Activated T-cell treated with anti-CD3 and anti-CD28 coated beads, Interleukin-2, amount 50 U/mL, for 4 hours (primary cell): ENCODE results near the gene SLC19A1. TPM values are rescaled to one million over a fixed set of nuclear protein-coding genes. Genes with fewer than 3 reads are reported as not detected.

Experiments
- ATAC-seq, 2 donors: fragments of 200-7000 bp; cut with Tn5 transposase; one replicate each; pipeline ENCODE4 v1.10.0; 2021
- DNase-seq: peaks from one replicate; pipeline ENCODE4 v3.0.0-alpha.2; 2020
- H3K27me3 Mint-ChIP-seq: one replicate; pipeline ENCODE4 v1.8.0; 2021; ENCODE audit warnings: low read depth, mixed read lengths
- H3K36me3 Mint-ChIP-seq: one replicate; pipeline ENCODE4 v1.8.0; 2022; ENCODE audit warnings: mixed read lengths; ENCODE audit not compliant: insufficient read depth
- H3K4me1 Mint-ChIP-seq: one replicate; pipeline ENCODE4 v1.8.0; 2021; ENCODE audit warnings: low read depth, mixed read lengths
- H3K4me3 Mint-ChIP-seq: one replicate; pipeline ENCODE4 v1.8.0; 2021; ENCODE audit warnings: mild to moderate bottlenecking, moderate library complexity, mixed read lengths
- H3K9me3 Mint-ChIP-seq: one replicate; pipeline ENCODE4 v1.8.0; 2021; ENCODE audit warnings: mixed read lengths
- total RNA-seq, 3 donors: library from RNA; stranded (reverse); gene quantifications; one replicate each; pipeline ENCODE4 v1.2.1, GENCODE V29; 2021

The SLC19A1 gene
- total RNA-seq, 3 donors from 2014 or later = 69.0 to 94.9 (median 77.7) TPM

DNA sequence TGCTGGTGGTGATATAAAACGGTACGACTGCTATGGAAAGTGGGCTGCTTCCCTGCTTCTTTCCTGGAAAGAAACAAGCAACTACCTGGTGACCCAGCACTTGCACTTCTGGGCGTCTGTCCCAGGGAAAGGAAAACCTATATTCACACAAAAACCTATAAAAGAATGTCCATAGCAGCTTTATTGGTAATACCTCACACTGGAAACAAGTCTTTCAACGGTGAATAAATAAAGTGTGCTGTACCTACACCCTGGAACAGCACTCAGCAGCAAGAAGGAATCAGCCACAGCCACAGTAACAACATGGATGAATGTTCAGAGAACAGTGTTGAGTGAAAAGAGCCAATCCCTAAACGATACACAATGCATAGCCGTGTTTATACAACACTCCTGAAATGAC is 19.9 kb downstream of the SLC19A1 start:
- H3K9me3 Mint-ChIP-seq = peaks cover 35% of the 10 kb centered on the region
- DNase-seq = no peak
- no peak for ATAC-seq
- H3K4me3 Mint-ChIP-seq = no peak overlapping the region
- H3K4me1 Mint-ChIP-seq = peaks cover 6% of the 10 kb centered on the region
- H3K27me3 Mint-ChIP-seq = no peaks in the 10 kb centered on the region
- peaks cover 58% of the 10 kb centered on the region for H3K36me3 Mint-ChIP-seq

GRCh38 chr21:45521241-45521640 is 21.0 kb downstream of the SLC19A1 start:
- H3K4me3 Mint-ChIP-seq = no peak overlapping the region
- no peaks in the 10 kb centered on the region for H3K27me3 Mint-ChIP-seq
- H3K36me3 Mint-ChIP-seq = peaks cover 56% of the 10 kb centered on the region
- peaks cover 6% of the 10 kb centered on the region for H3K4me1 Mint-ChIP-seq
- DNase-seq (no peak), ATAC-seq (no peak)
- peaks cover 35% of the 10 kb centered on the region for H3K9me3 Mint-ChIP-seq

GRCh38 chr21:45519182-45519581 is 23.1 kb downstream of the SLC19A1 start:
- no peaks in the 10 kb centered on the region for H3K27me3 Mint-ChIP-seq
- H3K4me3 Mint-ChIP-seq = no peak overlapping the region
- peaks cover 35% of the 10 kb centered on the region for H3K9me3 Mint-ChIP-seq
- no peak for DNase-seq
- no peak for ATAC-seq
- peaks cover 56% of the 10 kb centered on the region for H3K36me3 Mint-ChIP-seq
- peaks cover 6% of the 10 kb centered on the region for H3K4me1 Mint-ChIP-seq

GRCh38 chr21:45518742-45519141 is 23.5 kb downstream of the SLC19A1 start:
- ATAC-seq = no peak
- H3K4me3 Mint-ChIP-seq = no peak overlapping the region
- H3K27me3 Mint-ChIP-seq = no peaks in the 10 kb centered on the region
- peaks cover 35% of the 10 kb centered on the region for H3K9me3 Mint-ChIP-seq
- DNase-seq = no peak
- peaks cover 58% of the 10 kb centered on the region for H3K36me3 Mint-ChIP-seq
- peaks cover 6% of the 10 kb centered on the region for H3K4me1 Mint-ChIP-seq

DNA sequence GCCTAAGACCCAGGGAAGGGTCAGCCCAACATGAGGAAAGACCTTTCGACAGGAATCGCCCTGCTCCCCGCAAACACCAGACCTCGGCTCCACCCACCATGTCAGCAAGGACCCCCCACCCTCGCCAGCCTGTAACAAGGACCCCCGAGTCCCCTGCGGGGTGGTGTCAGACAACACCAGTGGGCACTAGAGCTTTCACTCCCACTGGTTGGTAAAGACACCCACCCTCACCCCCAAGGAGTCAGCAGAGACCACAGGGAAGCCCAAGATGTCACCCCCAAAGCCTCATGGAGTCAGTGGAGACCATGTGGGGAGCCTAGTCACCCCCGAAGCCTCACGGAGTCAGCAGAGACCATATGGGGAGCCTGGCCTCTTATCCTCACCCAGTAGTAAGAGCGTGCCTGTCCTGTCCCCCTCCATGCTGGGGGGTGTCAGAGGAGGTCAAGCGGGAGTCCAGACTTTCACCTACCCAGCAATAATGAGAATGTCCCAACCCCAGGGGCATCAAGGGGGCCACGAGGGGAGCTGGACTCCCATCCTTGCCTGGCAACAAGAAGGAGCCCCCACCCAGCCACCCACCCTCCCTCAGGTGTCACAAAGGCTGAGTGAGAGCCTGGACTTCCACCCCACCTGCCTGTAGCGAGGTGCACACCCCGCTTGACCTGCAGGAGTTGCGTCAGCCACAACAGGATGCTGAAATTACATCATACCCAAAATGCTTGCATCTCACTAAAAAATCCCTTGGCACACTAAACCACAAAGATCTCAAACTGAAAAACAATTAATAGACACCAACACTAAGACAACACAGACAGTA is 24.8 kb downstream of the SLC19A1 start:
- ATAC-seq (no peak), DNase-seq (no peak)
- Mint-ChIP-seq H3K4me3 (no peak overlapping the region), H3K4me1 (peaks cover 6% of the 10 kb centered on the region), H3K36me3 (peaks cover 52% of the 10 kb centered on the region), H3K27me3 (no peaks in the 10 kb centered on the region), H3K9me3 (peaks cover 35% of the 10 kb centered on the region)

DNA sequence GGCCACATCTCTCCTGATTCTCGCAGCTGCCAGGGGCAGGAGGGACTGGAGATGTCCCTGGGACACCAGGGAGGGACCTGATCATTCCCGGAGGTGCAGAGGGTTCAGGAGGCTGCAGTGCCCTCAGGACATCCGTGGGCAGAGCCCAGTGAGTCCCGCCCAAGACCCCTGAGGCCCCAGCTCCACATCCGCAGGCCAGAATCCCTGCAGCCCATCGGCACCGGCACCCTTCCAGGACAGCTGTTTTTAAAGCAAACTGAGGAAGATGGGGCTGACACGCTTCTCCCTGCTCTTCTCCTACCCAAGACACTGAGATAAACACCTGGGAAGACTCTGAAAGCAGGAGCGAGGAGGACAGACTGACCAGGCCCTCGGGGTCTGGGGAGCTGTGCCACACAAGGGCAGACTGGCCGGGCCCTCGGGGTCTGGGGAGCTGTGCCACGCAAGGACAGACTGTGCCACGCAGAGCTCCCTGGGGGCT is 25.5 kb downstream of the SLC19A1 start:
- ATAC-seq (no peak), DNase-seq (no peak)
- H3K36me3 Mint-ChIP-seq = peaks cover 44% of the 10 kb centered on the region
- H3K27me3 Mint-ChIP-seq = no peaks in the 10 kb centered on the region
- H3K4me3 Mint-ChIP-seq = no peak overlapping the region
- peaks cover 33% of the 10 kb centered on the region for H3K9me3 Mint-ChIP-seq
- H3K4me1 Mint-ChIP-seq = peaks cover 6% of the 10 kb centered on the region

- Mint-ChIP-seq H3K4me1 (peaks cover 6% of the 10 kb centered on the region), H3K36me3 (peaks cover 39% of the 10 kb centered on the region), H3K9me3 (peaks cover 27% of the 10 kb centered on the region), H3K27me3 (no peaks in the 10 kb centered on the region), H3K4me3 (no peak overlapping the region)
- no peak for ATAC-seq
- DNase-seq = no peak
Observed at GRCh38 chr21:45516071-45516670, 26.1 kb downstream of the SLC19A1 start.

DNA sequence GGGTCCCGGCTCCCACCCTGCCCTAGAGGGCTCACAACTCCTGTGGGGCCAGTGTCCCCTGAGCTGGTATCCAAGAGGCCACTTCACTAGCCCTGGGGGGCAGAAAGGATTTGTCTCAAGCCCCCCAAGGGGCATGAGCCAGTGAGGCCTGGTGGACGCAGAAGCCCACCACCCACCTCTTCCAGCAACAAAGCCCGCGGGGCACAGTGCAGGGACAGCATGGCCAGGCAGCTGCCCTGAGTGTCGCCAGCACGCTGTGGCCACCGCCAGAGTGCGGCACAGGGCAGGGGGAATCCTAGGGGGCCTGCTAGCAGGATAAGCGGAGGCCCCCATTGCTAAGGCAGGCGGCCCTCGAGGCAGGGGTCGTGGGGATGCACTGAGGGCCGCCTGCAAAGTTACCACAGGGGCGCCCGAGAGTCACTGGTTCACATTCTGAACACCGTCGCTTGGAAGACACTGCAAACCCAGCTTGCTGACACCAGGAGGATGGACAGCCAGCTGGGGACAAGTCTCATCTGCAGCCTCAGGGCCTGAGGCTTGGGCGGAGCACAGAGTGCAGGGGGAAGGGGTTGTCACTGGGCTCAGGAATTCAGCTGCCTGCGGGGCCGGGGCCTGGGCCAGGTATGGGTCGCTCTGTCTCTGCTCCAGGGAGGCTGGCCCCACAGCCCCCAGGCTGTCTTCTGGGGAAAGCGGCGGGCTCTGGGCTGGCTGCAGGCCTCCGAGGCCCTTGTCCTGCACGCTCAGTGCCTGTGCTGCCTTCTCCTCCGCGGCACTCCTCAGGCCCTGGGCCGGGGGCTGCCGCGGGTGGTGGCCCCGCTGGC is 26.8 kb downstream of the SLC19A1 start:
- no peak for DNase-seq
- Mint-ChIP-seq H3K9me3 (peaks cover 26% of the 10 kb centered on the region), H3K36me3 (peaks cover 33% of the 10 kb centered on the region), H3K4me3 (no peak overlapping the region), H3K4me1 (peaks cover 6% of the 10 kb centered on the region), H3K27me3 (no peaks in the 10 kb centered on the region)
- no peak for ATAC-seq

DNA sequence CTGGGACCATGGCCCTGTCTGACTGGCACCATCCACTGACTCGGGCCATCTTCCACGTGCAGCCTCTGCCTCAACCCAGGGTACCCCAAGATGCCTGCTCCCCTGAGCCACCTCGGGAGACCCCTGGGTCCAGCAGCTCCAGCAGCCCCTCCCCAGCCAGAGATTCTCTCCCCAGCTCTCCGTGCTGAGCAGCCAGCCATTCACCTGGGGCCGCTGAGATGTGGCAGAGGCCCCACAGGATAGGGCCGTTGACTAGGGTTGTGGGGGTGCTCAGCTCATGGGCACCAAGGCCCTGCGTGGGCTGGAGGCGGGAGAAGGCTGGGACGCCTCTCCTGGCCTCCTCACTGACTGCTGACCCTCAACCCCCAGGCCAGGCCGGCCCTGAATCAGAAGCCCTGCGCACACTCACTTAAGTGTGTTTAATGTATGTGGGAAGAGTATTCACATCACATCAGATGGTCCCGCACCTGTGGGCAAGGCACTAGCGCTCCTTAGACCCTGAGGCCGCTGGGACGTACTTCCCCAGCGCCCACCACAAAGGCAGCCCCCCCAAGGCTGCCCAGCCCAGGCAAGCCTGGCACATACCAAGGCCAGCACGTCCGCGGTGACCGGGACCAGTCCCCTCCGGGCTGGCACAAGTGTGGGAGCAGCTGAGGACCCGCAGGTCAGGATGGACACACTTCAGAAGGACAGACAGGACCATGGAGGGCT is 27.8 kb downstream of the SLC19A1 start:
- DNase-seq = no peak
- ATAC-seq = no peak
- peaks cover 6% of the 10 kb centered on the region for H3K4me1 Mint-ChIP-seq
- no peak overlapping the region for H3K4me3 Mint-ChIP-seq
- H3K9me3 Mint-ChIP-seq = peaks cover 18% of the 10 kb centered on the region
- H3K27me3 Mint-ChIP-seq = no peaks in the 10 kb centered on the region
- H3K36me3 Mint-ChIP-seq = peaks cover 23% of the 10 kb centered on the region

- peaks cover 6% of the 10 kb centered on the region for H3K4me1 Mint-ChIP-seq
- no peak overlapping the region for H3K4me3 Mint-ChIP-seq
- peaks cover 12% of the 10 kb centered on the region for H3K9me3 Mint-ChIP-seq
- no peaks in the 10 kb centered on the region for H3K27me3 Mint-ChIP-seq
- DNase-seq (no peak), ATAC-seq (no peak)
- peaks cover 17% of the 10 kb centered on the region for H3K36me3 Mint-ChIP-seq
Observed at GRCh38 chr21:45513741-45514310, 28.4 kb downstream of the SLC19A1 start.

DNA sequence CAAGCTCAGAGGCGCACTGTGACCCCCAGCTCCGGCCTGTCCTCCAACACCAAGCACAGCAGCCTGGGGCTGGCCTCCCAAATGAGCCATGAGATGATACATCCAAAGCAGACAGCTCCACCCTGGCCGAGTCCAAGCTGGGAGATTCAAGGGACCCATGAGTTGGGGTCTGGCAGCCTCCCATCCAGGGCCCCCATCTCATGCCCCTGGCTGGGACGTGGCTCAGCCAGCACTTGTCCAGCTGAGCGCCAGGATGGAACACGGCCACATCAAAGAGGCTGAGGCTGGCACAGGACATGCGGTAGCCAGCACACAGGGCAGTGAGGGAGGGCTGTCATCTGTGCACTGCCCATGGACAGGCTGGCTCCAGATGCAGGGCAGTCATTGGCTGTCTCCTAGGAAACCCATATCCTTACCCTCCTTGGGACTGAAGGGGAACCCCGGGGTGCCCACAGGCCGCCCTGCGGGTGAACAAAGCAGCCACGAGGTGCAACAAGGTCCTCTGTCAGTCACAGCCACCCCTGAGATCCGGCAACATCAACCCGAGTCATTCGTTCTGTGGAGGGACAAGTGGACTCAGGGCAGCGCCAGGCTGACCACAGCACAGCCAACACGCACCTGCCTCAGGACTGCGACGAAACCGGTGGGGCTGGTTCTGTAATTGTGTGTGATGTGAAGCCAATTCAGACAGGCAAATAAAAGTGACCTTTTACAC is 29.1 kb downstream of the SLC19A1 start:
- no peaks in the 10 kb centered on the region for H3K27me3 Mint-ChIP-seq
- peaks cover 5% of the 10 kb centered on the region for H3K9me3 Mint-ChIP-seq
- ATAC-seq (no peak), DNase-seq (no peak)
- peaks cover 10% of the 10 kb centered on the region for H3K36me3 Mint-ChIP-seq
- H3K4me1 Mint-ChIP-seq = peaks cover 5% of the 10 kb centered on the region
- no peak overlapping the region for H3K4me3 Mint-ChIP-seq

- H3K4me1 Mint-ChIP-seq = no peaks in the 10 kb centered on the region
- H3K36me3 Mint-ChIP-seq = peaks cover 5% of the 10 kb centered on the region
- H3K4me3 Mint-ChIP-seq = no peak overlapping the region
- no peak for ATAC-seq
- H3K9me3 Mint-ChIP-seq = no peaks in the 10 kb centered on the region
- no peak for DNase-seq
- H3K27me3 Mint-ChIP-seq = no peaks in the 10 kb centered on the region
Observed at GRCh38 chr21:45512626-45513002, 29.6 kb downstream of the SLC19A1 start.

- no peak for ATAC-seq
Observed at GRCh38 chr21:45511661-45512431, 30.4 kb downstream of the SLC19A1 start.

More at GRCh38 chr21:45511661-45512431, 30.4 kb downstream of the SLC19A1 start:
- DNase-seq = no peak
- no peaks in the 10 kb centered on the region for H3K9me3 Mint-ChIP-seq
- no peaks in the 10 kb centered on the region for H3K4me1 Mint-ChIP-seq
- H3K4me3 Mint-ChIP-seq = no peak overlapping the region
- H3K27me3 Mint-ChIP-seq = no peaks in the 10 kb centered on the region
- H3K36me3 Mint-ChIP-seq = peaks cover 1% of the 10 kb centered on the region
